A204.1 (cell line): Measurements from ENCODE around the gene PDE8B.

Source experiments
- FAIRE-seq: peaks from 2 replicates; lab custom pipeline; 2012; peaks lifted over from hg19 to GRCh38; lab: Jason Lieb, UNC

PDE8B gene

DNA sequence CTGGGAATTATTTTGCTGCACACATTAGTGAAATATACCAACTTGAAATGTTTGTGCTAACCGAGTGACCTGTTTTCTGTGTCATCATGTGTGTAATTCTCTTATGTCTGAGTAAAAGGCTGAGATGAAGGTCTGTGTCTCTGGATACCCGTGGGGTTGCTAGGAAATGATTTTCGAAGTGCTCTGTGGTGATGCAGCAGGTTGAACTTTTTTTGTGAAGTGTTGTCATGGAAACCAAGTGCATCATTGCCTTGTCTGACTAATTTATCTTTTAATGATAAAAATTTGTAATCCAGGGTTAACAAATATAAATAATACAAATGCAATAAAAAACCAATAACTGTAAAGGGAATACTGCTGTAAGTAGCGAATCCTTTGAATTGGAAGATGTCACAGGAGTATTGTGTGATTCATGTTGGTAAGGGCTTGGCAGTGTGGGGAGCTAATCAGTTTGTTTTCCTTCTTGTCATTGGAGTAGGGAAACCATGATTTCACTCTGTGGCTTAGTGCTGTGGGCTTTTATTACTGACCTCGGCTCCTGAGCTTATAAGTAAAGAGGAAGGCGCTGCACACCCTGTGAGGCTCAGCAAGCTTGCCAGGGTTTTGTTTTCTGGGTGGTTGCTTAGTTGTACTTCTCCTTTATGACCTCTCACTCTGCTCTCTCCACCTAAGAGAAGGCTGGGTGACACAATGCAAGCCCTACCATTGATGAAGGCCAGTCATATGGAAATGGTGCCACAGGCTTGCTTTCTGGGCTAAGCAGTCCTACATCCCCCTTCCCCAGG, 22.3 kb downstream of the PDE8B start:
- no peak for FAIRE-seq

GRCh38 chr5:77235846-77236721, 25.6 kb downstream of the PDE8B start:
- no peak for FAIRE-seq

GRCh38 chr5:77239126-77239741, 28.8 kb downstream of the PDE8B start:
- FAIRE-seq: no peak

- no peak for FAIRE-seq
Measured at GRCh38 chr5:77241444-77241843, 31.0 kb downstream of the PDE8B start.

GRCh38 chr5:77249475-77249874, 39.0 kb downstream of the PDE8B start:
- FAIRE-seq: no peak

DNA sequence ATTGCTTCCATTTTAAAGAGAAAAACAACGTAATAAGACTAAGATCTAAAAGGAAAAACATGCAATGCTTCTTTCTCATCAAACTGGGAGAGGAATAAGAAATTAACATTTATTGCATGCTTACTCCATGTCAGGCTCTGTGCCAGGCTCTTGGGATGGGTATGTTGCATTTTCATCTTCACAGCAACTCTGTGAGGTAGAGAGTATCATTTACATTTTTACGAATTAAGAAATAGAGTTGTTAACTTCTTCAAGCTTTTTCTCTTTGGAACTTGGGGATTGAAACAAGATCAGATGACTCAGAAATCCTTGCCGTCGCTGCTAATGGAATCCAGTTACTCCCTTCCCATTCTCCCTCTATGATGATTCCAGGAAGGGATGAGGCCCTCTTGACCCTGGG, 39.5 kb downstream of the PDE8B start:
- no peak for FAIRE-seq

- FAIRE-seq: no peak
Measured at GRCh38 chr5:77251921-77252320, 41.4 kb downstream of the PDE8B start.

DNA sequence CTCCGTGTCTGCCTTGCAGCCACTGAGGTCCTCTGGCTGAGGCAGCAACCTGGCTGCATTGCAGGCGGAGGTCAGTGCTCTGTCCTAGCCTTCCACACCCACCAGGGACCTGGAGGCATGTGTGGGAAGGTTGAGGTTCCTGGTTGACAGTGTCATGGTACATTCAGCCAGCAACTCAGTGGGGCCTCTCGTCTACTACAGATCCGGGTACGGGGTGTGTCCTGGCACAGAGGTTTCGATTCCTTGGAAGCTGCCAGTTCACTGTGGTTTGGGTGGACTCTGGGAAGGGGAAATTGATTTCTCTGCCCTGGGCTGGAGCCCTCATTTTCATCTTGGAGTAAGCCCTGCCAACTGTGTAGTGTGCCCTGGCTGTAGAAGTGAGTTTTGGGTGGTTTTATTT, 45.1 kb downstream of the PDE8B start:
- no peak for FAIRE-seq

GRCh38 chr5:77256406-77256805, 45.9 kb downstream of the PDE8B start:
- FAIRE-seq: no peak

DNA sequence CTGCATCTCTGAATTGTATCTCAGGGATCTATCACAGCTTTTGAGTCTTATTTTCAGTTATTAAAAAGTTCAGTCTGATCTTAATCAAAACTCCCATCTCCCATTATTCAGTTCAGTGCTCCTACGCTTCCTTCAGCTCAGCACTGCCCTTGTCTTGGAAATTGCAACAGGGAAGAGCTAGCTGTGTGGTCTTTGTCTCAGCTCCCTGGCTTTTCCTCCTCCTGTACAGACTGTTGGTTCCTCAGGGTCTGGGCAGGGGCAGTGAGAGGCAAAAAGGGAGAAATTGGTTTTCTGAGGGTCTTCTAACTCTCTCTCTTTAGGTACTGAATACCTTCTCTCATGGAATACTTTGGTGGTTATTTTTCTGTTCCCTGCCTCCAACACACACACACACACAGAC, 48.2 kb downstream of the PDE8B start:
- FAIRE-seq: no peak

DNA sequence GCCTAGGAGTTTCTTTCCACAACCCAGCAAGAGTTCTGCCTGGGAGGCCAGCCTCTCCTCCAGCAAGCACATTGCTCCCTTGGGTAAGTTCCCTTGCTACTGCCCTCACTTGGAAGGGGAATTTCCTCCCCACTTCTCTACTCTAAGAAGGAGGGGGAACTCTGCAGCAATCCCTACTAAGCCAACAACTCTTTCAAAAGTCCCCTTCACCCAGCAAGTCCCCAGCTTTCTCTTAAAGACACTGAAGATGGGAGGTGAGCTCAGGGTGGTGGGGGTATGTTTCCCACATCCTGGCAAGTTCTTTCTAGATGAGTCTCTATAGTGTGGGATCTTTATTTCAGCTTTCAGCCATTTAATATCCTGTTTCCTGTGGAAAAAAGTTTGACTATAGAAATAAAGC, 49.0 kb downstream of the PDE8B start:
- no peak for FAIRE-seq

DNA sequence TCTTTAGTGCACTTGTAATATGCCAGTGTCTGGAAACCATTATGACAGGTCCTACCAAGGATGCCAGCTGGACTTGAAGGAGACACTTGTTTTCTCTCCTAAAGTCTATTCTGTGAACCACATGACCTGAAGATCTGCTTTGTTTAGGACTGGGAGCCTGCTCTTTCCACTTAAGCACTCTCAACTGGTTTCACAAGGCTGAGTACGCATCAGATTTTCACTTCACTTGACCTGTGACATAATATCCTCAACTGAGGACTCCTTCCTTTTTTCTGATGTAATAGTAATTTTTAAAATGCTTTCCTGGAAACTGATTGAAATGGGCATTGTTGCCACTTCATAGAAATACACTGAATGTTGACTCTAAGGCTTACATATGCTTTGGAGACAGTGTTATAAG, 52.2 kb downstream of the PDE8B start:
- FAIRE-seq: no peak

DNA sequence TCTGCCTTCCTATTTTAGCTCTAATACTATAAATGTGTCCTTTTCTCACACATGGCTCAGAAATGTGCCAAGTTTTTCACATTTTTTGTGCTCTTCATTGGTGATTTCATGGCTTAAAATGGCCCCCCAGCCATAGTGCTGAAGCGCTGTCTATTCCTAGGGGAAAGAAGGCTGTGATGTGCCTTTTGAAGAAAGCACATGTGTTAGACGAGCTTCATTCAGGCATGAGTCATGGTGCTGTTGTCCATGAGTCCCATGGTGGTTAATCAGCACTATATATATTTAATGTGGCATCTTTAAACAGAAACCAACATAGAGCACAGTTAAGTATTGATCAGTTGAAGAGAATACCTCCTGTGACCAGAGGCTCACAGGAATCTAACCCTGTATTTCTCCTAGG, 55.8 kb downstream of the PDE8B start:
- no peak for FAIRE-seq

DNA sequence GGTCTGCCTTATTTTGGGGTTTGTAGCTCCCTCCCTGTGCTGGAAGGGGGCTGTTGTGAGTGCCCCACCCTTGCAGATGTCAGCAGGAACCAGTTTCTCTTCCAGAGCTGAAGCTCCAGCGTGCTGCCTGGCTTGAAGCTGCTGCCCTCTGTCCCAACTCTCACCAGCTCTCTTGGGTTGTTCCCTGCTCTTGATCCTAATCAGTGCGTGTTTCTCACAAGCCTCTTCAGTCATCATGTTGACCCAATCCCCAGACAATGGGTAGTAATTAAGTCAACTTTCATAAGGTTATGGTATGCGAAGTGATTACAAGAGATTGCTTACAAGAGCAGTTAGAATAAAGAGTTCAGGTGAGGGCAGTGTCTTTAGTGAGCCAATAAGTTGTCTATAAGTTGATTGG, 57.0 kb downstream of the PDE8B start:
- FAIRE-seq: no peak

GRCh38 chr5:77272206-77272605, 61.7 kb downstream of the PDE8B start:
- no peak for FAIRE-seq

- FAIRE-seq: no peak
Measured at GRCh38 chr5:77277759-77278158, 67.3 kb downstream of the PDE8B start.

GRCh38 chr5:77280036-77280435, 69.6 kb downstream of the PDE8B start:
- no peak for FAIRE-seq

GRCh38 chr5:77281969-77282336, 71.5 kb downstream of the PDE8B start:
- FAIRE-seq: no peak

- FAIRE-seq: no peak
Measured at GRCh38 chr5:77282337-77283027, 72.0 kb downstream of the PDE8B start.

DNA sequence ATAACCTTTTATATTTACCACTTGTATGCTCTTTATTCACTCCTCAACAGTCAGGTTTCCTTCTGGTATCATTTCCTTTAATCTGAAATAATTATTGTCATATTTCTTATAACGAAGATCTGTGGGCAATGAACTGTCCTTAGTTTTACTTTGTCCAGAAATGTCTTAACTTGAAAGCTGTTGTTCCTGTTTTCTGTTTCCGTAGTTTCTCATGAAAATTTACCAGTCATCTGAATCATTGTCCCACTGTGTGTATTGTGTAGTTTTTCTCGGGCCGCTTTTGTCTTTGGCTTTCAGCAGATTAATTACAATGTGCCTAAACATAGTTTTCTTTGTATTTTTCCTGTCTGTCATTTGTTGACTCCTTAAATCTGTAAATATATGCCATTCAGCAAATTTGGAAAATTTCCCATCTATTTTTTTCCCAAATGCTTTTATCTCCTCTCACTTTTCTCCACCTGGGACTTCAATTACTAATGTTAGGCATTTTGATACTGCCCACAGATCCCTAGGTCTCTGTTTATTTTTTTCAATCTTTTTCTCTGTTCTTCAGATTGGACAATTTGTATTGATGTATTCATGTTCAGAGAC, 74.9 kb downstream of the PDE8B start:
- no peak for FAIRE-seq

DNA sequence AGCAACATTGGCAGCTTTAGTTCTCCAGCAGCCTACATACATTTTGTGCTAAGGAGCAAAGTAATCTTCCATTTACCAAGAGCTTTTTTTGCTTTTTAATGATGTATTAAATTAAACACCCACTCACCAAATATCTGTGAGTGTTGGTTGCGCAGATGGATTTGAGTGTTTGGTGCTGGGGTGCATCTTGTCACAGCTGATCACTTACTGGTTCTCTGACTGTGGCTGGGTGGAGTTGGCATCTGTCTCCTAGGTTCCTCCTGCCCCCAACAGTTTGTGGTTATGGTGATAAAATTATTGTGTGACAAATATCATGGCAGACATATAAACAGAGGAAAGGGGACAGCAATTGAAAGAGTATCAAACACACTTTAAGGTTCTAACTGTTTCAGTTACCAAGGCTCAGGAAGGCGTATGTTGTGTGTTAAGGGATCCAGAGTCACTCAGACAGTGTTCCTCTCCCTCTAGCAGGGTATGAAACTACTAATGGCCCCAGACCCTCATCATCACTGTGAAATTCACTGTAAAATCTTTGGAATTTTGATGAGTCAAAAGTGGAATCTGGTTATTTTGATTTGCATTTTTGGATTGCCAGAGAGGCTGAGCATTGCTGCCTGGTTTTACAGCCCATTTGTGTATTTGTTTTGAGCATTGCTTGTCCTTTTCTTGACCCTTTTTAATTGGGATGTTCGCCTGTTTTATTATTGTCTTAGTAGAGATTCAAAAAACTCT, 81.7 kb downstream of the PDE8B start:
- no peak for FAIRE-seq

DNA sequence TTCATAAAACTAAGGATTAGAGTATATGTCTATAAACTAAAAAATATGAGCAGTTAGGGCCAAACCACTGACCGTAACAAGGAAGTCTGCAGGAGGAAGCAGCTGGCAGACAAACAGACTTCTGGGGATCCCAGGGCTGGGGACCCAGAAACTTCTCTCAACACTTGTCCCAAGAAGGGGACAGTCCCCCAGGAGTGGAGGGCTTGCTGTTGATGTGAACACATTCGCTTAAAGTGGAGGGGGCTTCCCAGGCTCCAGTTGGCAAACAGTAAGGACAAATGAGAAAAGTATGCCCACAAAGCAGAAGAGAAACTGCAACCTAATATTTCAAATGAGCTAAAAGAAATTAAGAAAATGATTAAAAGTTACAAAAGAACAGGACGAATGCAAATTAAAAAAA, 83.7 kb downstream of the PDE8B start:
- no peak for FAIRE-seq
